Measurements from ENCODE around the gene SMOC1. TPM values are rescaled to one million over a fixed set of nuclear protein-coding genes. Genes with fewer than 3 reads are reported as not detected.
"Not testable (repeated sequence)": the region's sequence is repeated elsewhere in the genome, so short reads cannot be mapped to it uniquely, and the experiment has no call there.

Gene SMOC1
- total RNA-seq, 1 experiment from 2014 or later = 3.1 TPM

- in situ Hi-C loops (cut with HindIII; ENCODE audit: low pct_unique_long_range_greater_than_20kb, low sequenced_read_pairs) = no loop called here
- no peak for DNase-seq (ENCODE audit: low read depth)
Observed at GRCh38 chr14:69887740-69888657, 8.8 kb downstream of the SMOC1 start.

- DNase-seq (ENCODE audit: low read depth) = no peak
- in situ Hi-C loops (cut with HindIII; ENCODE audit: low pct_unique_long_range_greater_than_20kb, low sequenced_read_pairs) = no loop called here
Observed at GRCh38 chr14:69891422-69891821, 12.2 kb downstream of the SMOC1 start.

GRCh38 chr14:69895109-69895508, 15.9 kb downstream of the SMOC1 start:
- in situ Hi-C loops (cut with HindIII; ENCODE audit: low pct_unique_long_range_greater_than_20kb, low sequenced_read_pairs) = no loop called here
- DNase-seq (ENCODE audit: low read depth) = no peak

GRCh38 chr14:69896080-69896479, 16.9 kb downstream of the SMOC1 start:
- no peak for DNase-seq (ENCODE audit: low read depth)
- in situ Hi-C loops (cut with HindIII; ENCODE audit: low pct_unique_long_range_greater_than_20kb, low sequenced_read_pairs) = no loop called here

GRCh38 chr14:69896972-69897371, 17.8 kb downstream of the SMOC1 start:
- DNase-seq (ENCODE audit: low read depth) = no peak
- in situ Hi-C loops (cut with HindIII; ENCODE audit: low pct_unique_long_range_greater_than_20kb, low sequenced_read_pairs) = no loop called here

- no peak for DNase-seq (ENCODE audit: low read depth)
- in situ Hi-C loops (cut with HindIII; ENCODE audit: low pct_unique_long_range_greater_than_20kb, low sequenced_read_pairs) = no loop called here
Observed at GRCh38 chr14:69900603-69901002, 21.4 kb downstream of the SMOC1 start.

GRCh38 chr14:69901113-69901951, 22.1 kb downstream of the SMOC1 start:
- in situ Hi-C loops (cut with HindIII; ENCODE audit: low pct_unique_long_range_greater_than_20kb, low sequenced_read_pairs) = no loop called here
- DNase-seq (ENCODE audit: low read depth) = no peak

- in situ Hi-C loops (cut with HindIII; ENCODE audit: low pct_unique_long_range_greater_than_20kb, low sequenced_read_pairs); DNase-seq (ENCODE audit: low read depth): not testable (repeated sequence)
Observed at GRCh38 chr14:69903046-69903445, 23.8 kb downstream of the SMOC1 start.

- in situ Hi-C loops (cut with HindIII; ENCODE audit: low pct_unique_long_range_greater_than_20kb, low sequenced_read_pairs) = no loop called here
- DNase-seq (ENCODE audit: low read depth) = no peak
Observed at GRCh38 chr14:69904246-69904645, 25.0 kb downstream of the SMOC1 start.

- no peak for DNase-seq (ENCODE audit: low read depth)
- in situ Hi-C loops (cut with HindIII; ENCODE audit: low pct_unique_long_range_greater_than_20kb, low sequenced_read_pairs) = no loop called here
Observed at GRCh38 chr14:69906201-69906600, 27.0 kb downstream of the SMOC1 start.

- DNase-seq (ENCODE audit: low read depth) = no peak
- in situ Hi-C loops (cut with HindIII; ENCODE audit: low pct_unique_long_range_greater_than_20kb, low sequenced_read_pairs) = no loop called here
Observed at GRCh38 chr14:69909826-69910550, 30.8 kb downstream of the SMOC1 start.

GRCh38 chr14:69910871-69911270, 31.7 kb downstream of the SMOC1 start:
- in situ Hi-C loops (cut with HindIII; ENCODE audit: low pct_unique_long_range_greater_than_20kb, low sequenced_read_pairs) = no loop called here
- DNase-seq (ENCODE audit: low read depth) = no peak

GRCh38 chr14:69913686-69914085, 34.5 kb downstream of the SMOC1 start:
- no peak for DNase-seq (ENCODE audit: low read depth)
- in situ Hi-C loops (cut with HindIII; ENCODE audit: low pct_unique_long_range_greater_than_20kb, low sequenced_read_pairs) = no loop called here

- no peak for DNase-seq (ENCODE audit: low read depth)
- in situ Hi-C loops (cut with HindIII; ENCODE audit: low pct_unique_long_range_greater_than_20kb, low sequenced_read_pairs) = no loop called here
Observed at GRCh38 chr14:69916396-69916795, 37.2 kb downstream of the SMOC1 start.

- in situ Hi-C loops (cut with HindIII; ENCODE audit: low pct_unique_long_range_greater_than_20kb, low sequenced_read_pairs) = no loop called here
- DNase-seq (ENCODE audit: low read depth) = no peak
Observed at GRCh38 chr14:69917287-69917686, 38.1 kb downstream of the SMOC1 start.

GRCh38 chr14:69919815-69920214, 40.6 kb downstream of the SMOC1 start:
- in situ Hi-C loops (cut with HindIII; ENCODE audit: low pct_unique_long_range_greater_than_20kb, low sequenced_read_pairs) = no loop called here

GRCh38 chr14:69921052-69921451, 41.8 kb downstream of the SMOC1 start:
- in situ Hi-C loops (cut with HindIII; ENCODE audit: low pct_unique_long_range_greater_than_20kb, low sequenced_read_pairs) = no loop called here
- DNase-seq (ENCODE audit: low read depth) = no peak

More at GRCh38 chr14:69919815-69920214, 40.6 kb downstream of the SMOC1 start:
- DNase-seq (ENCODE audit: low read depth) = no peak

- in situ Hi-C loops (cut with HindIII; ENCODE audit: low pct_unique_long_range_greater_than_20kb, low sequenced_read_pairs) = no loop called here
- no peak for DNase-seq (ENCODE audit: low read depth)
Observed at GRCh38 chr14:69922198-69922597, 43.0 kb downstream of the SMOC1 start.

- DNase-seq (ENCODE audit: low read depth) = no peak
- in situ Hi-C loops (cut with HindIII; ENCODE audit: low pct_unique_long_range_greater_than_20kb, low sequenced_read_pairs) = no loop called here
Observed at GRCh38 chr14:69924201-69924600, 45.0 kb downstream of the SMOC1 start.
